Peyer's patch (tissue), 4 donors: ENCODE results near the gene KSR2.
"Not testable (repeated sequence)": the region's sequence is repeated elsewhere in the genome, so short reads cannot be mapped to it uniquely, and the experiment has no call there.

ENCODE experiments used
- POLR2A ChIP-seq, 2 donors: fragments of 450-650 bp; IDR thresholded peaks; one replicate each; pipeline ENCODE4 v1.5.1; 2017; ENCODE audit warnings: antibody characterized with exemption in 2 of 2, mild to moderate bottlenecking in 2 of 2, moderate library complexity in 2 of 2
- TF ChIP-seq, protein P1 (sequence below), 6 experiments: fragments of 450-650 bp in 4 of 6; fragments of 200-600 bp in 2 of 6; sonication (generic) in 1 of 6; IDR thresholded peaks; one replicate each; pipeline ENCODE4 v1.5.1; 2017 to 2019; ENCODE audit warnings: antibody characterized with exemption in 6 of 6, mild to moderate bottlenecking in 3 of 6, moderate library complexity in 1 of 6

DNA sequence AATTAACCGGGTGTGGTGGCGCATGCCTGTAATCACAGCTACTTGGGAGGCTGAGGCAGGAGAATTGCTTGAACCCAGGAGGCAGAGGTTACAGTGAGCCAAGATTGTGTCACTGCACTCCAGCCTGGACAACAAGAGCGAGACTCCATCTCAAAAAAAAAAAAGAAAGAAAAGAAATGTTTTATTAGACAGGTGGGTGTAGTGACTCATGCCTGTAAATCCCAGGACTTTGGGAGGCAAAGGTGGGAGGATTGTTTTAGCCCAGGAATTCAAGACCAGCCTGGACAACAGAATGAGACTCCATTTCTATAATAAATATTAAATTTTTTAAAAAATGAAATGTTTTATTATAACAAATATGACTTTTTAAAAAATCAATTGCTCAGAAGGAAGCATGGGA, 77.5 kb downstream of the KSR2 start:
- TF ChIP-seq, protein P1, sequence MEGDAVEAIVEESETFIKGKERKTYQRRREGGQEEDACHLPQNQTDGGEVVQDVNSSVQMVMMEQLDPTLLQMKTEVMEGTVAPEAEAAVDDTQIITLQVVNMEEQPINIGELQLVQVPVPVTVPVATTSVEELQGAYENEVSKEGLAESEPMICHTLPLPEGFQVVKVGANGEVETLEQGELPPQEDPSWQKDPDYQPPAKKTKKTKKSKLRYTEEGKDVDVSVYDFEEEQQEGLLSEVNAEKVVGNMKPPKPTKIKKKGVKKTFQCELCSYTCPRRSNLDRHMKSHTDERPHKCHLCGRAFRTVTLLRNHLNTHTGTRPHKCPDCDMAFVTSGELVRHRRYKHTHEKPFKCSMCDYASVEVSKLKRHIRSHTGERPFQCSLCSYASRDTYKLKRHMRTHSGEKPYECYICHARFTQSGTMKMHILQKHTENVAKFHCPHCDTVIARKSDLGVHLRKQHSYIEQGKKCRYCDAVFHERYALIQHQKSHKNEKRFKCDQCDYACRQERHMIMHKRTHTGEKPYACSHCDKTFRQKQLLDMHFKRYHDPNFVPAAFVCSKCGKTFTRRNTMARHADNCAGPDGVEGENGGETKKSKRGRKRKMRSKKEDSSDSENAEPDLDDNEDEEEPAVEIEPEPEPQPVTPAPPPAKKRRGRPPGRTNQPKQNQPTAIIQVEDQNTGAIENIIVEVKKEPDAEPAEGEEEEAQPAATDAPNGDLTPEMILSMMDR (IDR thresholded peaks at IDR 0.05) = not testable (repeated sequence)
- not testable (repeated sequence) for TF ChIP-seq POLR2A (IDR thresholded peaks at IDR 0.05)
